Measurements from ENCODE around the gene AP2S1.

- TF ChIP-seq RAD21 (IDR thresholded peaks at IDR 0.05; ENCODE audit: low read depth), result no peak
- TF ChIP-seq MAX (IDR thresholded peaks at IDR 0.05), result no peak
- no peak for TF ChIP-seq EGR1 (IDR thresholded peaks at IDR 0.05)
Measured at GRCh38 chr19:46797881-46798280, 52.8 kb downstream of the AP2S1 start.
